Loucy (cell line): ENCODE measurements around the gene ZNF124.

Experiments used
- H2AFZ ChIP-seq: fragments of 200-600 bp; sonication (generic); 2 replicates; pipeline ENCODE4 v1.6.0; 2016; ENCODE audit warnings: antibody characterized with exemption, mild to moderate bottlenecking, low read length, moderate library complexity
- H3F3A ChIP-seq: fragments of 200-600 bp; 2 replicates; pipeline ENCODE4 v1.6.0; 2016; ENCODE audit warnings: antibody characterized with exemption, low read depth, mild to moderate bottlenecking
- H3K27me3 ChIP-seq: fragments of 200-600 bp; sonication (generic); 2 replicates; pipeline ENCODE4 v1.6.1; 2014; ENCODE audit warnings: low read length, mild to moderate bottlenecking; ENCODE audit not compliant: insufficient read depth, poor library complexity, severe bottlenecking
- H3K36me3 ChIP-seq: fragments of 200-600 bp; sonication (generic); 2 replicates; pipeline ENCODE4 v1.6.1; 2016; ENCODE audit warnings: low read length; ENCODE audit not compliant: insufficient read depth
- H3K4me1 ChIP-seq: fragments of 200-600 bp; sonication (generic); 2 replicates; pipeline ENCODE4 v1.5.1; 2014; ENCODE audit warnings: low read length, mild to moderate bottlenecking; ENCODE audit not compliant: insufficient read depth, poor library complexity, severe bottlenecking
- H3K4me2 ChIP-seq: fragments of 200-600 bp; sonication (generic); 2 replicates; pipeline ENCODE4 v1.6.0; 2014; ENCODE audit warnings: antibody characterized with exemption, low read length, low read depth, mild to moderate bottlenecking; ENCODE audit not compliant: poor library complexity, severe bottlenecking
- H3K4me3 ChIP-seq: fragments of 200-600 bp; sonication (generic); 2 replicates; pipeline ENCODE4 v1.5.1; 2014; ENCODE audit warnings: low read length, mild to moderate bottlenecking, mixed read lengths; ENCODE audit not compliant: poor library complexity, severe bottlenecking
- H3K79me2 ChIP-seq: fragments of 200-600 bp; sonication (generic); 2 replicates; pipeline ENCODE4 v1.6.1; 2014; ENCODE audit warnings: low read length; ENCODE audit not compliant: insufficient read depth
- H3K9ac ChIP-seq: fragments of 200-600 bp; sonication (generic); 2 replicates; pipeline ENCODE4 v1.6.0; 2014; ENCODE audit warnings: mild to moderate bottlenecking, low read depth, low read length, moderate library complexity; ENCODE audit not compliant: poor library complexity, severe bottlenecking
- H3K9me2 ChIP-seq: fragments of 200-600 bp; sonication (generic); replicated peaks from 2 replicates; pipeline ENCODE4 v1.6.1; 2016; ENCODE audit warnings: low read depth, low read length, mixed read lengths
- H3K9me3 ChIP-seq: fragments of 200-600 bp; sonication (generic); 2 replicates; pipeline ENCODE4 v1.6.1; 2014; ENCODE audit warnings: mild to moderate bottlenecking, antibody characterized with exemption, low read length, low read depth; ENCODE audit not compliant: insufficient read depth
- H4K20me1 ChIP-seq: fragments of 200-600 bp; sonication (generic); 2 replicates; pipeline ENCODE4 v1.6.0; 2014; ENCODE audit warnings: antibody characterized with exemption, low read length, mild to moderate bottlenecking; ENCODE audit not compliant: insufficient read depth, poor library complexity, severe bottlenecking
- EZH2phosphoT487 ChIP-seq: fragments of 200-600 bp; IDR thresholded peaks from 2 replicates; pipeline ENCODE4 v1.6.1; 2018; ENCODE audit warnings: antibody characterized with exemption, mild to moderate bottlenecking, moderate library complexity, borderline replicate concordance
- TF ChIP-seq, protein P1 (sequence below): fragments of 200-600 bp; sonication (generic); conservative IDR thresholded peaks from 2 replicates; pipeline ENCODE4 v1.5.1; 2014; ENCODE audit warnings: mild to moderate bottlenecking, antibody characterized with exemption, low read length

ZNF124 gene

DNA sequence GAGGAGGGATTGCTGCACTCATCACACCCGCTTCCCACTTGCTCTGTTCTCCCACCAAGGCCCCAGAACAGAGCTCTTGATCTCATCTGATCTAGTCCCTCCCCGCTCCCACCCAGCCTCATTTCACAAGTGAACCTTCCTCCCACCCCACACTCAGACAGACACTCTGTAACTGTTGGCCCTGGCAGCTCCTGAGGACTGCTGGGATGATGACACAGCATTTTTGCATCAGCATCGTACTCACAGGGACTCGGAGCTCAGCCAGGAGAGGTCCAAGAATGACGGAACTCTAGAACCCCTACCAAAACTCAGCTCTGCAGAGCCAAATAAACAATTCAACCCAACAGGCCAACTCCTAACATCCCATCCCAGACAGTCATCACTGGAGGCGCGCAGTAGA is 11.2 kb upstream of the ZNF124 start:
- no peaks in the 10 kb centered on the region for H3K27me3 ChIP-seq
- H4K20me1 ChIP-seq, result no peaks in the 10 kb centered on the region
- H3K4me3 ChIP-seq, result no peak overlapping the region
- no peaks in the 10 kb centered on the region for H3K9me2 ChIP-seq
- TF ChIP-seq EZH2phosphoT487, result no peak
- TF ChIP-seq, protein P1, sequence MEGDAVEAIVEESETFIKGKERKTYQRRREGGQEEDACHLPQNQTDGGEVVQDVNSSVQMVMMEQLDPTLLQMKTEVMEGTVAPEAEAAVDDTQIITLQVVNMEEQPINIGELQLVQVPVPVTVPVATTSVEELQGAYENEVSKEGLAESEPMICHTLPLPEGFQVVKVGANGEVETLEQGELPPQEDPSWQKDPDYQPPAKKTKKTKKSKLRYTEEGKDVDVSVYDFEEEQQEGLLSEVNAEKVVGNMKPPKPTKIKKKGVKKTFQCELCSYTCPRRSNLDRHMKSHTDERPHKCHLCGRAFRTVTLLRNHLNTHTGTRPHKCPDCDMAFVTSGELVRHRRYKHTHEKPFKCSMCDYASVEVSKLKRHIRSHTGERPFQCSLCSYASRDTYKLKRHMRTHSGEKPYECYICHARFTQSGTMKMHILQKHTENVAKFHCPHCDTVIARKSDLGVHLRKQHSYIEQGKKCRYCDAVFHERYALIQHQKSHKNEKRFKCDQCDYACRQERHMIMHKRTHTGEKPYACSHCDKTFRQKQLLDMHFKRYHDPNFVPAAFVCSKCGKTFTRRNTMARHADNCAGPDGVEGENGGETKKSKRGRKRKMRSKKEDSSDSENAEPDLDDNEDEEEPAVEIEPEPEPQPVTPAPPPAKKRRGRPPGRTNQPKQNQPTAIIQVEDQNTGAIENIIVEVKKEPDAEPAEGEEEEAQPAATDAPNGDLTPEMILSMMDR, result no peak
- H3K36me3 ChIP-seq, result no peaks in the 10 kb centered on the region
- H3K9me3 ChIP-seq, result 0 out of 2 replicates have a peak, but pooled peaks cover 3% of the 10 kb centered on the region
- no peaks in the 10 kb centered on the region for H3F3A ChIP-seq
- no peak overlapping the region for H3K4me2 ChIP-seq
- no peak overlapping the region for H3K9ac ChIP-seq
- H3K4me1 ChIP-seq, result peaks cover 5% of the 10 kb centered on the region
- H3K79me2 ChIP-seq, result no peaks in the 10 kb centered on the region
- no peak overlapping the region for H2AFZ ChIP-seq

DNA sequence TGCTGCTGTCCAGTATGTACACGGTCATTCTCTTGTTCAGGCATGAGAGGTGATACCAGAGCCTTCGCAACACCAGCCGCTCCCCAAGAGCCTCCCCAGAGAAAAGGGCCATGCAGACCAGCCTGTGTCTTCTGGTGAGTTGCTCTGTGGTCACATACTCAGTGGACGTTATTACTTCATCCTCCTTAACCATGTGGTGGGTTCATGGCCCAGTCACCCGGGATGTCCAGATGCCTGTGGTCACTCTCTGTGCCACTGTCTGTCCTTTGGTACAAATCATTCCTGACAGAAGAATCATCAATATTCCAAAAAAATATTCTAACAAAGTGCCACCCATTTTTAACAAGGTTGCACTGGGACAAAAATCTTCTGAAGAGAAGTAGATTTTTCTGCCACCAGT is 8.8 kb upstream of the ZNF124 start:
- peaks cover 5% of the 10 kb centered on the region for H3K4me1 ChIP-seq

DNA sequence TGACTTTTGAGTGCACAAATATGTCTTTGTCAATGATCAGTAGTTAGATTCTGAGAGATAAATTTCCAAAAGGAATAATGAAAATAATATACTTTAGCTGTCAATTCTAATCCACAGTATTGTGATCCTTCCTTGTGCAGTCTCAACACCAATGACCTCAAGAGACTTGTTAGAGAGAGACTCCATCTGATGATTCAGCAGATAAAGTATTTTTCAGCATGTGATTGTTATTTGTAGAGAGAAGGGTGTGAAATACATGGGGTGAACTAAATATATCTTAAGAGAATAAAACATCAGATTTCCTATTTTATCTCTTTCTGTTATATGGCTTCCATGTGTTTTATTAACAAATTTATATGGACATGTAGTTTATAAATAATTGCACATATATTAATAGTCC is 5.9 kb upstream of the ZNF124 start:
- H3K9ac ChIP-seq, result no peak overlapping the region
- no peaks in the 10 kb centered on the region for H3K79me2 ChIP-seq
- TF ChIP-seq, protein P1, result no peak
- TF ChIP-seq EZH2phosphoT487, result no peak
- H3K4me2 ChIP-seq, result no peak overlapping the region
- no peaks in the 10 kb centered on the region for H3F3A ChIP-seq
- H2AFZ ChIP-seq, result no peak overlapping the region
- peaks cover 8% of the 10 kb centered on the region for H3K4me1 ChIP-seq
- H3K9me3 ChIP-seq, result no peaks in the 10 kb centered on the region
- H3K9me2 ChIP-seq, result no peaks in the 10 kb centered on the region
- no peaks in the 10 kb centered on the region for H3K36me3 ChIP-seq
- H4K20me1 ChIP-seq, result no peaks in the 10 kb centered on the region
- no peaks in the 10 kb centered on the region for H3K27me3 ChIP-seq
- no peak overlapping the region for H3K4me3 ChIP-seq

More for the DNA sequence above, 8.8 kb upstream of the ZNF124 start:
- Histone ChIP-seq H2AFZ (no peak overlapping the region), H3K27me3 (no peaks in the 10 kb centered on the region), H4K20me1 (no peaks in the 10 kb centered on the region), H3K79me2 (no peaks in the 10 kb centered on the region), H3F3A (no peaks in the 10 kb centered on the region), H3K9me3 (no peaks in the 10 kb centered on the region), H3K9me2 (no peaks in the 10 kb centered on the region), H3K36me3 (no peaks in the 10 kb centered on the region), H3K4me2 (no peak overlapping the region), H3K4me3 (no peak overlapping the region), H3K9ac (no peak overlapping the region)
- TF ChIP-seq EZH2phosphoT487, result no peak
- TF ChIP-seq, protein P1, result no peak
